SK-N-MC (cell line): ENCODE measurements around the gene SLC8A2.
"Not testable (repeated sequence)": the region's sequence is repeated elsewhere in the genome, so short reads cannot be mapped to it uniquely, and the experiment has no call there.

Source experiments
- EZH2 ChIP-seq: fragments of 200-600 bp; sonication (generic); IDR thresholded peaks from one replicate; pipeline ENCODE4 v1.6.1; 2017; ENCODE audit warnings: antibody characterized with exemption
- POLR2AphosphoS5 ChIP-seq: IDR thresholded peaks from 2 replicates; pipeline ENCODE4 v1.6.1; 2012; ENCODE audit warnings: mild to moderate bottlenecking, low read depth, low read length, borderline replicate concordance

DNA sequence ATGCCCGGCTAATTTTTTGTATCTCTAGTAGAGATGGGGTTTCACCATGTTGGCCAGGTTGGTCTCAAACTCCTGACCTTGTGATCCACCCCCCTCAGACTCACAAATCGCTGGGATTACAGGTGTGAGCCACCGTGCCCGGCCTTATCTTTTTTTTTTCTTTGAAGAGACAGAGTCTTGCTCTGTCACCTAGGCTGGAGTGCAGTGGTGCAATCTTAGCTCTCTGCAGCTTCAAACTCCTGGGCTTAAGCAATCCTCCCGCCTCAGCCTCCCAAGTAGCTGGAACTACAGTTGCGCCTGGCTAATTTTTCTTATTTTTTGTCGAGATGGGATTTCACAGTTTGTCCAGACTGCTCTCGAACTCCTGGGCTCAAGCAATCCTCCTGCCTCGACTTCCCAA, 60.0 kb downstream of the SLC8A2 start:
- not testable (repeated sequence) for TF ChIP-seq POLR2AphosphoS5, EZH2
